Suppressor macrophage (primary cell): ENCODE data around the gene FIG4.
"Not testable (repeated sequence)": the region's sequence is repeated elsewhere in the genome, so short reads cannot be mapped to it uniquely, and the experiment has no call there.

Source experiments
- DNase-seq, 4 experiments: peaks; one replicate each; pipeline ENCODE4 v3.0.0-alpha.2; 2020 to 2022

The FIG4 gene

DNA sequence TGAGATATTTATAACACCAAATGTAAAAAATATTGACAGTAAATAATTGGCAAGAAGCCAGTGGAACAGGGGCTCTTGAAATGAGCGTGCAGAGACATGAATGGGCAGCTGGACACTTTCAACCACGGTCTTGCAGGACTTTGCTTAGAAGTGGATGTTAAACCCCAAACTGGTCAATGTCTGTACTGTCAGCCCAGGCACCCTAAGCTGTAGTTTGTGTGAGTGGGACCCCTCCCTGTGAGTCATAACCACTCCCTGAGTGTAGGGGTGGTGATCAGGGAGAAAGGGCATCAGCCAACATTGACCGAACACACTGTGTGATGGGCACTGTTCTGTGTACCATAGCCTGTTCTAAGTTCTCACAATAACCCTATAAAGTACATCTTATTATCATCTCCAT is 108.6 kb downstream of the FIG4 start:
- no peak for DNase-seq

DNA sequence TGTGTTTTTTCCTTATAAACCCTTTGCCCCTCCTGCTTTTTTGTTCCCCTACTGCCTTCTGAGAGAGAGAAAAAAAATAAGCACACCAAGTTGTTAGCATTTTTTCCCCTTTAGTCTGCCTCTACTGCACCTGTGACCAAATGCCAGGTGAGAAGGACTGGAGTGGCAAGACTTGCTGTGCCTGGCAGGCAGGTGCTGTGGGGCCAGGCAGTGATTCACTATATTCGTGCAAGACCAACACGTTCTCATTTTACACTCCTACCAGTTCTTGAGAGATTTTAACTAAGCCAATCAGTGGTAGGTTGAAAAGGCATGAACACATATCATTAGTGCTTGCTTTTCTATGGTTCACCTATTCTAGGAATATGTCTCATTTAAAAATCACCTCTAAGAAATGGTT is 109.7 kb downstream of the FIG4 start:
- DNase-seq, result no peak

DNA sequence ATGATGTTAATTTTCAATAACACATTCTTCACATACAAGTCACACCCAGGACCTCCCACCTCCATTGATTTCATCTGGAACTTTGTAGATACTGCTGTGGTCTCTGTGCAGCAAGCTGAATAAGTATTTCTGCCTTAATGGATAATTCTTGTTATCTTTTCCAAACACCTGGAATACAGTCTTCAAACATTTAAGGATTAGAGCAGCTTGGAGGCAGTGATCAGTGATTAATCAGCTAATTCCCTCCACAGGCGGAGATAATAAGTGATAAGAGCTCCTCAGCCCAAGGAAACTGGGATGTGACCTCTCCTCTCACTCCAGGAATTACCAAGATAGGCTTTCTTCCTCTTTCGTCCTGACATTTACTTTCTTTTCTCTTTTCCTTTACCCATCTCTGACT is 110.7 kb downstream of the FIG4 start:
- no peak for DNase-seq

DNA sequence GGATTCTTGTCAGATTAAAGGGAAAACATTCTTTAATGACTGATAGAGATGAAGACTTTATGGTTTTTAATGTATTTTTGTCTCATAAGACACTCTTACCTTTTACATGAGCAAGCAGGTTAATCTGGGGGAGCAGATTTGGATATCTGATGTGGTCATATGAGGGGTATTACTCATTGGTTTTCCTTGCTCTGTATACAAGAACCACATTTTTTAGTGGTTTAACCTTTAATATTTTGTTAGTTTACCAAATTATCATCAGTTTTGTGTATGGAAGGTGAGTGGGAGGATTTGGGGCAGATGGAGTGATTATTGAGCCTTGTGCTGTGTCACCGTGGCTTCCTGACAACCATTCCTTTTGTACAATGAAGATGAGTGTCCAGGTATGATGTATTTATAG is 112.9 kb downstream of the FIG4 start:
- DNase-seq, result no peak

DNA sequence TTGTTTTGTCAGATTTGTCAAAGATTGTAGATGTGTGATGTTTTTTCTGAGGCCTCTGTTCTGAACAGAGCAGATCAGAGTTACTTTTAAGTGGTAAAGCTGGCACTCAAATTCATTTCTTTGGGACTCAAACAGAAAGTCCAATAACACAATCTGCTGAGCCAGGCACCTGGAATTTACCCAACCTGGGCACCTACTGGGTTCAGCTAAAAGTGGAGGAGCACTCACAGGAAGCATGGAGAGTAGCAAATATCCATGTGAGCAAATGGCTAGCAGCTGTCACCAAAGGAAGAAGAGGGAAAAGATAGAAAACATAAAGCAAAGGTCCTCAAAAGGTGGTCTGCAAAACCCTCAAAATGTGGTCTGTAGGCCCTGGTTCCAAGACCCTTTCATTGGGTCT is 116.8 kb downstream of the FIG4 start:
- no peak for DNase-seq

DNA sequence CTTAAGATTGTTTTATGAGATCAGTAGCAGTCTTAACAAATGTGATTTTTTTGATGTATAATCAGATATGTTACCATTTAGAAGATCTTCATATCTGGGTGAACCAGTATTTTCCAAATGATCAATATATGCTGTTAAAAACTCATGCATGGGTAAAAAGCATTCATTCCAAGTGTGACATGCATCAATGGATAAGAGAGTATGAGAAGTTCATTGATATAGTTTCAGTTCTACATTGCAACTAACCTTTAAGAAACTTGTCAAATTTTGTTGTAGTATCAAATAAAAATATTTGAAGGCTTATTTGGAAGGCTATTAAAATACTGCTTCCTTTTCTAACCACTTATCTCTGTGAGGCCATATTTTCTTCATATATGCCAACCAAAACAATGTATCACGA is 117.7 kb downstream of the FIG4 start:
- DNase-seq, result no peak

DNA sequence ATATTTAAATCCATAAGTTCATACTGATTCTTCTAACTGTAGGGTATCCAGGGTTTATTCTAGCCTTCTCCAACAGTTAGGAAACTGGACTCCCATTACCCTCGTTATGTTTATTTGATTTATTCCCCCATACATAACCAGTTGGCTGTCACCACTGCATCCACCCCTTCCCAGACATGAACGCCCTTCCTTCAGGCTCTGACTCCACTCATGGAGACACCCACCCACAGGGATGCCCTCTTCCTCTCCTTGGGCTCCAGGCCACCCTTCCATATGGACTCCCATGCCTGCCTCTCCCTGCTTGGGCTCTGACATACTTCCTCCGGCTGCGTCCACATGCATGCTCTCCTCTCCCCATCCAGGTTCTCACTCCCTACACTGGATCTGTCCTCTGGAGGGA is 124.0 kb downstream of the FIG4 start:
- no peak for DNase-seq

DNA sequence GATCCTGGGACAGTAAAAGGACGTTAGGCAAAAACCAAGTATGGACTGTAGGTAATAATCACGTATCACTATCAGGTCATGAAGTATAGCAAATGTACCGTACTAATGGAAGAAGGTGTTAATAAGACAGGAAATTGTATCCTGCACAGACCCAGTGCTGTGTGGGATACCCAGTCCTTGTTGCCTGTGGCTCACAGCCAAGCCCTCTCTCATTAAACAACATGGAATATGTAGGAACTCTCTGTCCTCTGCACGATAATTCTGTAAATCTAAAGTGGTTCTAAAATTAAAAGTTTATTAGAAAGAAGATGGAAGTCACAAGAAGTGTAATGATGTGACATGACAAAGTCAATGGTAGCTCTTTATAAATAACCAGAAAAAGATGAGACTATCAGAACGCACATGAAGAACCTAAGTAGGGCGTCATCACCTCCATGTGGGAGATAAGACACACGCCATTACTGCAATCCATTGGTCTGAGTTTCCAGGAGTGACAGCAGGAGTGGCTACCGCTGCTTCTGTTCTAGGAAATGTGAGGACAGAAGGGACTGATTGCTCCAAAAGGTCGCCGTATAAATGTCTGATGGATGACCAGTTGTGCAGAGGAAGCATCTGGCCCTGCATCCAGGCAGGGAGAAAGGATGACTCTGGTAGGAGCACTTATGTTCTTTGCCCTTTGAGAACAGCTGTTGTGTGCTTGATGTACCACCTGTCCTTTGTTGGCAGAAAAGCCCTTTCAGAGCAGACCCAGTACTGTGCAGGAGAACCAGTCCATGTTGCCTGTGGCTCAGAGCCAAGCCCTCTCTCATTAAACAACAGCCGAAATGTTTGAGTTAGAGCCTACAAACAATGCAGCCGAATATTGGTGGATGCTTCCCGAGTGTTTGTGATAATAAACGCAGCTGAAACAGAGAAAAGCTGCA is 125.6 kb downstream of the FIG4 start:
- no peak for DNase-seq

DNA sequence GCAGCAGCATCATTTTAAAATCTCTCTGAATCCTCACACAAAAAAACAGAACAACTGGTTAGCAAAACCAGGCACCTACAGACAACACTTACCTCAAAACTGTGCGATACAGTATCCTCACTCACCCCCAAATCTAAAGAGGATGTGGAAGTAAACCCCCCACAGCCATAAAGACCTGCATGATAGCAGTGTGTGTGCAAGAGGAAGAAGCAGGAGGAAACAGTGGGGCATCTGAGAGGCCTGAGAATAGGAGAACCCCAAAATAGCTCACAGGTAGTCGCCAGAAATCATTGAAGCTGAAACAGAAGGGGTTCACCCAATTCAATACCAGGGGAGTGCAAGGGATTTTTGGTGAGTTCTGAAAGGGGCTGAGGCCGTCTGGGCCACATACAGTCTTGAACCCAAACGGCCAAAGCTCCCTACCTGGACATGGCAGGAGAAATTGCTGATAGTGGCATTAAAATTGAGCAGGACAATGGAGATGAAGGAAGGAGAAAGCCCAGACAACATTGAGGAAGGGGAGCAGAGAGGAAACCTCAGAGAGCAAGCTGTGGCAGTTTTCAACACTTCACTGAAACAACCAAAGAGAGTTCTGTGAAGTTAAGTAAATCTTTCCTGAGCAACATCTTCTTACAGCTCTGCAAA is 129.7 kb downstream of the FIG4 start:
- no peak for DNase-seq

DNA sequence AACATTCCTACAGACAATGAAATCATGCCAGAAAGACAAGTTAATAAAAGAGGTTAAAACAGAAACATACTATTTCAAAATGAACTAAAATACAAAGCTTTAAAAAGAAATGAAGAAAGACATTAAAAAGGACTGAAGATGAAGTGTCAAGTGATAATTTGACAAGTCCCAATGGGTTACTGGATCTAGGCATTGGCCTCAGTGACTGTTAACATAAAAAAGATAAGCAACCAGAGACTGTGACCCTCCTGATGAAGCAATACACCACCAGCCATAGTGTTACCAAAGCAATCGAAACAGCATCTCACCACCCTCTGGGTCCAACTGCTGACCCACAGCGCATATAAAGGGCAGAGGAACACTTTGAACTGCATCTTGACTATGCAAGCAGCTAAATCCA is 130.3 kb downstream of the FIG4 start:
- DNase-seq, result no peak

DNA sequence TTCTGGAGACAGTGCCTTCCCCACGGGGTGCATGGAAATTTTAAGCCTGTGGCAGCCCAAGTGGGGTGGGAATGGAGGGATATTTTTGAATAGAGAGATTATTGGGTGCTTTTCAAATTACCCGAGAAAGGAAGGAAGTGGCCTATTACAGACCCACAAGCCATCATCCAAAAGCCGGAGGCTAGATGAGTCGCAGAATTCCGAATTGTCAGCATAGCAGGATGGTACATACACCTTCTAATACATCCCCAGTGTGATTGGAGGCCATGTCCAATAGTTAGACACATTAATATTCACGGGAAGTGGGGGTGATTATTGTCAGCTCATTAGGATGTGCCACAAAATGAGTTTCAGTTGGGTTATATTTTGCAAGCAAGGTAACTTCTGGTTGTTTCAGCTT is 133.0 kb downstream of the FIG4 start:
- DNase-seq, result no peak

DNA sequence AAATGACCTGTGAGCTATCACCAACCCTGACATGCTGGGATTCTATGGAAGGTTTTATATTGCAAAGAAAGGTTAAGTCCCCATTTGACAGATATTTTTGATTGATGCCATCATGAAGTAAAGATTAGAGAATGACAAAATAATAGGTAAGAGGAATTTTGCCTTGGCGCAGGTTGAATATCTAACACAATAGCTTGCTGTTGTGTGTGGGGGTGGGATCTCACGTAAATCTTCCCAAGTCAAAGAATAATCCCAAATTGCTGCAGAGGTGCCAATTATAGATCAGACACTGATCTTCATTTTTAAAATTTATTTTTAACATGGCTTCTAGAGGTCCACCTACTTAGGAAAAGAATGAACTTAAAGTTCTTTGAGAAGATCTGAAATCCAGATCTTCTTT is 135.5 kb downstream of the FIG4 start:
- no peak for DNase-seq

DNA sequence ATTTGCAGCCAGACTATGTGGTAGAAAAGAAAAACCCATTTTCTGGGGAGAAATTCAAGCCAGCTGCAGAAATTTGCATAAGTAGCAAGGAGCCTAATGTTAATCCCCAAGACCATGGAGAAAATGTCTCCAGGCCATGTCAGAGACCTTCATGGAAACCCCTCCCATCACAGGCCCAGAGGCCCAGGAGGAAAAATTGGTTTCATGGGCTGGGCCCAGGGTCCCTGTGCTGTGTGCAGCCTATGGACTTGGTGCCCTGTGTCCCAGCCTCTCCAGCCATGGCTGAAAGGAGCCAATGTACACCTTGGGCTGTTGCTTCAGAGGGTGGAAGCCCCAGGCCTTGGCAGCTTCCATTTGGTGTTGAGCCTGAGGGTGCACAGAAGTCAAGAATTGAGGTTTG is 140.3 kb downstream of the FIG4 start:
- DNase-seq, result not testable (repeated sequence)

DNA sequence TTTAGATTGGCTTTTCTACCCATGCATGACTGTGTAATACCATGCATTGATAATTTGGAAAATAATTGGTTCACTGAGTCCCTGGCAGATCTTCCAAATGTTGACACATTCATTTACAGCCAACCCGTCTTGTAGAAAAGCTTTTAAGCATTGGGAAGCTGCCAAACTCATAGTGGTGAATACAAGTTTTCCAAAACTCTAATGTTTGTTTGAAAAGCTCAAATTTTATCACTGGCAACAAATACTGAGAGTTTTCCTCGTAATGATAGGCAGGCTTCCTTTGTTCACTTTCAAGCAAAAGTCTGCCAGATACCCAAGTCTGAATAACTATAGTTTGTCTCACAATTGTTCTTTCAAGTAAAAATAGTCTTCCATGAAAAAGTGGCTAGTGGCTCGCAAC is 143.0 kb downstream of the FIG4 start:
- DNase-seq, result no peak

DNA sequence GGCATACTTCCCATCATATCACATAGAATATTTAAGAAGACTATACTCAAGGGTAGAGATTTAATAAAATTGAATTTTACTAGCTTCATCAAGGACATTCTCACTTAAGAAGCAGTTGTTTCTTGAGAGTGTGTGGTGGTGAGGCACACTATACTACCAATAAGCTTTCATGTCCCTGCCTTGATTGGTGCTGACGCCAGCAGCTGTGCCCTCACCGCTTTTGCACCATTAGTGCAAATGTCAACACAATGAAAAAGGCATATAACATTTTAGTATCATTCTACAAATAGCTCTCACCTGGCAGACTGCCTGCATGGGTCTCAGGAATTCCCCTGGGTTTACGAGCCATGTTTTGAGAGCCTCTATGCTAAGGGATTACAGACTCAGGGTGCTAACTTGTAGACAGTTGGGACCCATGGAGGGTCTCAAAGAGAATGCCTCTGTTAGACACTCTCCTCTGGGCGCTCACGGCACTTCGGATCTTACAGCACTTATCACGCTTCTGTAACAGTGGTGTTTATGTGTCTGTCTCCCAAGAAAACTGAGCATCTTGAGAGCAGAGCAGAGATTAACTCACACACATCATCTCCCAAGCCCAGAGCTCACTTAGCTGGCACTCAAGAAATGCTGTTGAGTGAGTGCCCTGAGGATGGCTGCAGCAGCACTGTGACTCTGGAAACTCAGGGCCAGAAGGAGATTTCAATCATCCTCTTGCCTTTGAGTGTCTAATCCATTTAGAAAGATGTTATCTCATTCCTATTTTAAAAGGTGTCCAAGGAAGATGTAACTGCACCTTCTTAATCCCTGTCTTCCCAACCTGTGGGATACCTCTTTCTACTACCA is 143.7 kb downstream of the FIG4 start:
- no peak for DNase-seq

DNA sequence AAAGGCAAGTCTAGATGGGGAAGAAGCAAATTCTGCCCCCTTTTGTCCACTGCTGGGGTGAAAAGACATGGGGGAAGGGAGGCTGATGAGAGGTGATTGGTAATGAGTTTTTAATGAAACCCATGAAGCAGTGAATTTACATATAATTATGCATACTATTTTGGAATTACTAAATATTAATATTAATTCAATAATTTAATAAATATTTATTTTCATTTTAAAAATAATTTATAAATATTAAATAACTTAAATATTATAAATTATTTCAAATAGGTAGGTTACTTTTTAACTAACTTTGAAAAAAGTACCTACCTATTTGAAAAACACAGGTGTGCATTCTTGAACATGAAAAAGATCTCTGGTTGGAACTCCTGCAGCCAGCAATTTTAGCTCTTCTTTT is 148.9 kb downstream of the FIG4 start:
- DNase-seq, result no peak

DNA sequence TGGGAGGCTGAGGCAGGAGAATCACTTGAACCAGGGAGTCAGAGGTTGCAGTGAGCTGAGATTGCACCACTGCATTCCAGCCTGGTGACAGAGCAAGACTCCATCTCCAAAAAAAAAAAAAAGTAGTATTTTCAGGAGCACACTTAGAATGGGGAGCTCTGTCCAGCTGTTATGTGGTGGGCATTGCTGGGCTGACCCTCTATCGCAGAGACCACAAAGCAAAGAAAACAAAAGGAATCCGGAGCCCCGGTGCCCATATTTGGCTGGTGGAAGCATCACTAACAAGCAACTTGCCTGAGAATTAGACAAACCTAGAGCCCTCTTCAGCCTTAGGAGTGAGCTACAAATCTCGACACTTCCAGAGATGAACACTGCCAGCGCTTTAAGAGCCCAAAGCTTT is 149.7 kb downstream of the FIG4 start:
- no peak for DNase-seq

DNA sequence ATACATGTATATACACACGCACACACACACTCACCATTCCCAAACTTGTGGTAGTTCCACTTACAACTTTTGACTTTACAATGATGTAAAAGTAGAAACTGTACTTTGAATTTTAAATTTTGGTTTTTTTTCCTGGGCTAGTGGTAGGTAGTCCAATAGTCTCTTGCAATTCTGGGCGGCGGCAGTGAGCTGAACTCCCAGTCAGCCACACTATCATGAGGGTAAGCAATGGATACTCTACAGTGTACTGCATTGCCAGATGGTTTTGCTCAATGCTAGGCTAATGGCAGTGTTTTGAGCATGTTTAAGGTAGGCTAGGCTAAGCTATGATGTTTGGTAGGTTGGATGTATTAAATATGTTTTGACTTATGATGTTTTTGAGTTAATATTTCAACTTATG is 150.8 kb downstream of the FIG4 start:
- DNase-seq, result no peak

DNA sequence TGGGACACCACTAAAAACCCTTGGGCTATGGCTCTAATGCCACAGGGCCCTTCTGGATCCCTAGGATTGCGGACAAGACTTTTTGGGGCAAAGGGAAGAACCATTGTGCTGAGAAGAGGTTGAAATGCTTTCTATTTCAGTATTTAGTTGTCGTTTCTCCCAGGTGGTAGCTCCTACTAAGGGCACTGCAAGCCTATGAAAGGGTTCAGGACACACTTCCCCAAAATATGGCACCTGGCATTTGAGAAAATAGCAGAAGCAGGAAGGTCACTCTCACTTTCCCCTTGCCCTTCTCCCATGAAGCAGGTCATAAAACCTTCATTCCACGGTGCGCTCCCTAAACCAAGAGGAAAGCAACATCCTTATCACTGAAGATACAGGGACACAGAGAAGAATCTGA is 161.6 kb downstream of the FIG4 start:
- DNase-seq, result no peak

DNA sequence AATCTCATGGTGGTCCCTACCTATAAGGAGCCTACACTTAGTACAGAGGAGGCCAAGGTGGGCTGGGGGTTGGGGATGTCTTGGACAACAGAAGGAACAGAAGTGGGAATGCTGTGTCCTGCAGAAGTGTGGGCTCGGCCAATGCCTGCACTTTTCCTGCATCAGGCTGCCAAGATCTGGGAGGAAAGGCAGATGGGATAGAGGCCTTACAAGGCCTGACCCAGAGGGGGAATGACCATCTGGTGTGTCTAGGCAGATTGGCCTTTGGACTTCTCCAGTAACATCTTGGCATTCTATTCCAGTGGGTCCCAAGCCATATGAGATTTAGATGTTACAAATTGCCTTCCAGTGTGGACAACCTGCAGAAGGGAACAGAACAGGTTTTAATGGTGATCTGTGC is 162.3 kb downstream of the FIG4 start:
- DNase-seq, result no peak

DNA sequence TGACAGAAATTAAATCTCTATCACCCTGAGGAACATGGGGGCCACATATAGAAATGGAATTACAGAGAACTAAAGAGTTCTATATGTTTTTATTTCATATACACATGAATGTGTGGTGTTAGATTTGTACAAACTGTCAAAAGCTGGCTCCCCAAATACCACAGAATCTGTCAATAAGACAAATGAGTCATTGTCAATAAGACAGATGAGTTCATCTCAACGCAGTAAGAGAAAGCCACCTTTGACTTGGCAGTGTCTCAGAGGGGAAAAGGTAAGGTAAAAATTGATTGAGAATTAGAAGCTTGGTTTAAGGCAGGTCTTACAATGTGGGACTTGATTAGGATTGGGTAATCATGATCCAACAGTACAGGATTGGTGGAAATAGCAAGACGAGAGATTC is 162.9 kb downstream of the FIG4 start:
- no peak for DNase-seq

DNA sequence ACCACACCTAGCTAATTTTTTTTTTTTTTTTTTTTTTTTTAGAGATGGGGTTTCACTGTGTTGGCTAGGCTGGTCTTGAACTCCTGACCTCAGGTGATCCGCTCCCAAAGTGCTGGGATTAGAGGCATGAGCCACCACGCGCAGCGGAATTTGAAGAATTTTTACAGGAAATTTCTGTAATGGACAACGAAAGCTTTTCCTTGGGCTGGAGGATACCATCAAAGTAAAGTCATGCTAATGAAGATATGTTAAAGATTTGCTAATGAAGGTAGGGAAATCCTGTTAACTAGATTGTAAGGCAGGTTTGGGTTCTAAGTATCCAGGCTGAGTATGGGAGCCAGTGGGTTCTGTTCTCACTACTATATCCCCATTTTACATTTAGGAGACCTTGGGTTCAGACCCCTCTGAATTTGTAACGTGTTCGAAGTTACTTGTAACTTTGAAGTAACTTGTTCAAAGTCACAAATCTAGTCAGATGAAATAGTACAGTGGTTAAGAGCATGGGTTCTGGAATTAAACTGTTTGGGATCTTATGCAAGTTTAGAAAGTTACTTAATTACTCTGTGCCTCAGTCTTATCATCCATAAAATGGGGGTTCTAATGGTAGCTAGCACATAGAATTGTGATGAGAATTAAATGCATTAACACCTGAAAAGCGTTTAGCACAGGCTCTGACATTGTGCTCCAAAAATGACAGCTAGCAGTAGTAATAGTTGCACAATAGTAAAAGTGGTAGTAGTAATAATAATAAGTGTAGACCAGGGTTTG is 163.6 kb downstream of the FIG4 start:
- no peak for DNase-seq
